WI38 (cell line): ENCODE data around the gene EPHB3.
"Not testable (repeated sequence)": the region's sequence is repeated elsewhere in the genome, so short reads cannot be mapped to it uniquely, and the experiment has no call there.

ENCODE experiments used
- H3K4me3 ChIP-seq: 2 replicates; pipeline ENCODE4 v1.5.1; 2011; ENCODE audit warnings: low read depth, mild to moderate bottlenecking, control low read depth, low read length
- CTCF ChIP-seq: IDR thresholded peaks from 2 replicates; pipeline ENCODE4 v1.5.1; 2012; ENCODE audit warnings: low read depth, mild to moderate bottlenecking, control low read depth, low read length

EPHB3 gene

GRCh38 chr3:184610245-184610871, 48.8 kb downstream of the EPHB3 start:
- no peak for TF ChIP-seq CTCF
- H3K4me3 ChIP-seq, result no peak overlapping the region

GRCh38 chr3:184611607-184612281, 50.2 kb downstream of the EPHB3 start:
- no peak for TF ChIP-seq CTCF
- H3K4me3 ChIP-seq, result no peak overlapping the region

GRCh38 chr3:184615396-184615795, 53.8 kb downstream of the EPHB3 start:
- no peak for TF ChIP-seq CTCF
- H3K4me3 ChIP-seq, result no peak overlapping the region

GRCh38 chr3:184616436-184616835, 54.9 kb downstream of the EPHB3 start:
- H3K4me3 ChIP-seq, result no peak overlapping the region
- TF ChIP-seq CTCF, result no peak

- not testable (repeated sequence) for H3K4me3 ChIP-seq
Observed at GRCh38 chr3:184617306-184617705, 55.7 kb downstream of the EPHB3 start.

GRCh38 chr3:184618811-184619210, 57.2 kb downstream of the EPHB3 start:
- TF ChIP-seq CTCF, result no peak
- H3K4me3 ChIP-seq, result no peak overlapping the region

GRCh38 chr3:184619369-184619768, 57.8 kb downstream of the EPHB3 start:
- TF ChIP-seq CTCF, result no peak
- H3K4me3 ChIP-seq, result no peak overlapping the region
